Stomach (tissue), 4 donors: ENCODE results near the gene HK1.

Experiments used
- POLR2AphosphoS5 ChIP-seq, 3 donors: sonication (generic); formaldehyde crosslinking; IDR thresholded peaks; one replicate each; pipeline ENCODE4 v1.6.1; 2016; ENCODE audit warnings: antibody characterized with exemption in 3 of 3
- TF ChIP-seq, protein P1 (sequence below), 7 experiments: fragments of 450-650 bp in 4 of 7; fragments of 200-600 bp in 3 of 7; sonication (generic) in 3 of 7; IDR thresholded peaks; one replicate each; pipeline ENCODE4 v1.5.1; 2016 to 2019; ENCODE audit warnings: antibody characterized with exemption in 7 of 7, control low read depth in 2 of 7, mild to moderate bottlenecking in 1 of 7

DNA sequence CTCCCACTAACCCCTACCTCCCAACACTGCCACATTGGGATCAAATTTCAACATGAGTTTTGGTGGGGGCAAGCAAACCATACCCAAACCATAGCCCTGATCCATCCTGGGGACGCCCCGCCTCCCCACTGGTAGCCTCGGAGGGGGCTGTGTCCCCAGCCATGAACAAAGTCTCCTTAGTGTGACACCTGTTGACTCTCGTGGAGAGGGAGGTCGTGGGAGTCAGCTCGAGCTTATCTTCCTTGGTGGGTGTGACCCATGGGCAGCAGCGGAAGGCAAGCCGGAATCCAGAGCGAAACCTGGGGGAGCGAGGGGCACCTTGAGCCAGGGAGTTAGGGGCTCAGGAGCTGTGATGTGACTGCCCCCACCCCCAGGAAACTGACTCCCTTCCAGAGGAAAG is 126.5 kb downstream of the HK1 start:
- no peak for TF ChIP-seq POLR2AphosphoS5 (IDR thresholded peaks at IDR 0.05)
- TF ChIP-seq, protein P1, sequence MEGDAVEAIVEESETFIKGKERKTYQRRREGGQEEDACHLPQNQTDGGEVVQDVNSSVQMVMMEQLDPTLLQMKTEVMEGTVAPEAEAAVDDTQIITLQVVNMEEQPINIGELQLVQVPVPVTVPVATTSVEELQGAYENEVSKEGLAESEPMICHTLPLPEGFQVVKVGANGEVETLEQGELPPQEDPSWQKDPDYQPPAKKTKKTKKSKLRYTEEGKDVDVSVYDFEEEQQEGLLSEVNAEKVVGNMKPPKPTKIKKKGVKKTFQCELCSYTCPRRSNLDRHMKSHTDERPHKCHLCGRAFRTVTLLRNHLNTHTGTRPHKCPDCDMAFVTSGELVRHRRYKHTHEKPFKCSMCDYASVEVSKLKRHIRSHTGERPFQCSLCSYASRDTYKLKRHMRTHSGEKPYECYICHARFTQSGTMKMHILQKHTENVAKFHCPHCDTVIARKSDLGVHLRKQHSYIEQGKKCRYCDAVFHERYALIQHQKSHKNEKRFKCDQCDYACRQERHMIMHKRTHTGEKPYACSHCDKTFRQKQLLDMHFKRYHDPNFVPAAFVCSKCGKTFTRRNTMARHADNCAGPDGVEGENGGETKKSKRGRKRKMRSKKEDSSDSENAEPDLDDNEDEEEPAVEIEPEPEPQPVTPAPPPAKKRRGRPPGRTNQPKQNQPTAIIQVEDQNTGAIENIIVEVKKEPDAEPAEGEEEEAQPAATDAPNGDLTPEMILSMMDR (IDR thresholded peaks at IDR 0.05): no peak
